GM19455 (cell line): ENCODE measurements around the gene LTBP2.

Source experiments
- ATAC-seq: cut with Tn5 transposase; IDR thresholded peaks from one replicate; pipeline ENCODE4 v1.9.1; 2021; ENCODE audit not compliant: unreplicated experiment

Gene LTBP2

DNA sequence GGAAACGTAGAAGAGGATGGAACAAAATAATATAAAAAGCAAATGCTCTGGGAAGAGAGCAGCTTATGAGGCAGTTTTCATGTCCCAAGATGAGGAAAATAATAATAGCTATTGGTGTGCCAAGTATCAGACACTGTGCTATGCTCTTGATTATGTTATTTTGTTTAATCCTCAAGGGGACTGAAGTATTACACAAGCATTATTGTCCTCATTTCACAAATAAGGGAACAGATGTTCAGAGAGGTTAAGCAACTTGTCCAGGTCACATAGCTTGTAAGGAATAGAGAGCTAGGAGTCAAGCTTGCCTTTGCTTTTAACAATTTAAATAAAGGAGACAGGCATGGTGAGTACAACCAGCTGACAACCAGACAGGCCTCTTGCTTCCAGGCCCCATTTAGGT is 26.9 kb upstream of the LTBP2 start:
- ATAC-seq: no peak

DNA sequence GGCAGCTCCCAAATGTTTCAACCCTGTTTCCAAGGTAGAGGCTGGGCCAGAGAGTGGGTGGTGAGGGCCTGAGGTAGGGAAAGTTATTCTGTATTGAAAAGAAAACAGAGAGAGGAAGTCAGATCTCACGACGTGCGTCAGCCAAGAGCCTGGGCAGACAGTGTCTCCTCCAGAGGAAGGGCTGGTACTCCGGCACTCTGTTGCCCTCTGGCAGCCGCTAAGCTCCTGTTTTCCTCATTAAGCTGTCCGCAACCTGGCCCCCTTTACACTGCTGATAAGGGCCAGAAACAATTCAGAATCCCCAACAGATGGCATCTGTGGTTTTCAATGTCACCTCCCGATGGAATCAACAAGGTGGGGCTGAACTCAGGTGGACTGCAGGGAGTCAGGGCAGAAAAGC is 26.0 kb upstream of the LTBP2 start:
- no peak for ATAC-seq

DNA sequence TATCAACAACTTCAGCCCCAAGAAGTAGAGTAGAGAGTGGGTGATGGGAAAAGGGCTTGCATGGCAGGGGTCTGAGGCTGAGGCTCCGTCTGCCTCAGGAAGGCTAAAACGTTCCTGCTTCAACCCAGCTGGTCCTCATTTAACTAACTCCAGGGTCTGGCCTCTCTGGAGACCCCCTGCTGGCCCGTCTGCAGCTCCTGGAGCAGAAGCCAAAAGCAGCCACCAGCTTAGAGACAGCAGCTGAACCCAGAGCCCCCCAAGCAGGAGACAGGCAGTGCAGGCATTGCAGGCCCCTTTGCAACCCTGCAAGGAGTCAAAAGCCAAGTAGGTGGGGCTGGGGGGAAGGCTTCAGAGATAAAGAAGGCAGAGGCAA is 25.1 kb upstream of the LTBP2 start:
- no peak for ATAC-seq

DNA sequence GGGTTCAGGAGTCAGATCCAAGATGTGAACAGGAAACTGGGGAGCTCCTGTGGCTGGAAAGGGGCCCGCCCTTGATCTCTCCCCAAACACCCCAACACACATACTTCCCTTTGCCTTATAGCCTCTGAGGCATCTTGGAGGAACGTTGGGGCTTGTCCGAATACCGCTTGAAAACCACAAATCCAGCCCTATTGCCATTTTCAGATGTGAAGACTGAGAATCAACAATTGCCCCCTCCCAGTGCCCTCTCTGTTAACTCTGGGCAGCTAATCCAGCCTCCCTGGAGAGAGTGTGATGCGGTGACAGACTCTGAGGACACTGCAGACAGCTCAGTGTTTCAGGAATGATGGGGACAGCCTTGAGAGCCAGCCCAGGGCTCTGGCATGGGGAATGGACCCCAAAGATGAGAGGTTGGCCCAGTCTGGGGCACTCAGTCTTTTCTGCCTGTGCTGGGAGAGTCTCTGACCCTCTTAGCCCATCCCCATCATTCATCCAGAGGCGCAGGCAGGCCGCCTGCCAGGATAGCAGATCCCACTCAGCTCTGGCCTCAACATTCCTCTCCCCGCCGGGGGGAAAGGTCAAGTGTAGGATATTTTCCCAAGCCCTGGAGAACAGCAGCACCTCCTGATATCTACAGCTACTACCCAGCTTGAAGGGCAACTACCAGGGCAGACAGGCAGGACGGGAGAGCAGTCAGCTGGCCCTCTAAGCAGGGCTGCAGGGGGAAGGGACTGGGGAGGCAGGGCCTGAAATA is 24.6 kb upstream of the LTBP2 start:
- no peak for ATAC-seq

GRCh38 chr14:74635847-74636246 is 23.8 kb upstream of the LTBP2 start:
- ATAC-seq: no peak

GRCh38 chr14:74634964-74635363 is 22.9 kb upstream of the LTBP2 start:
- ATAC-seq: no peak

GRCh38 chr14:74634481-74634880 is 22.4 kb upstream of the LTBP2 start:
- ATAC-seq: no peak

GRCh38 chr14:74630881-74631690 is 19.0 kb upstream of the LTBP2 start:
- no peak for ATAC-seq

- ATAC-seq: no peak
Measured at GRCh38 chr14:74628418-74628817, 16.4 kb upstream of the LTBP2 start.

DNA sequence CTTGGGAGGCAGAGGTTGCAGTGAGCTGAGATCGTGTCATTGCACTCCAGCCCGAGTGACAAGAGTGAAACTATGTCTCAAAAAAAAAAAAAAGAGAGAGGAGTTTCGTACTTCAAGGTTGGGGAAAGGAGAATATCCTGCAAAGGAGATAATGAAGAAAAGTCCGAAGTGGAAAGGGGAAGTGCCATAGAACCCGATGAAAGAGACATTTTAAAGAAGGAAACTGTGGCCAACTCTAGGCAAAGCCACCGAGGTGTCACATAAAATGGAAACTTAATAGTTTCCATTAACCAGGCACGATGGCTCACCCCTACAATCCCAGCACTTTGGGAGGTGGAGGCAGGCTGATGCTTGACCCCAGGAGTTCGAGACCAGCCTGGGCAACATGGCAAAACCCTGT is 15.0 kb upstream of the LTBP2 start:
- no peak for ATAC-seq

- ATAC-seq: no peak
Measured at GRCh38 chr14:74622257-74622656, 10.2 kb upstream of the LTBP2 start.

GRCh38 chr14:74621556-74621955 is 9.5 kb upstream of the LTBP2 start:
- ATAC-seq: no peak

- no peak for ATAC-seq
Measured at GRCh38 chr14:74620923-74621322, 8.9 kb upstream of the LTBP2 start.

- ATAC-seq: no peak
Measured at GRCh38 chr14:74620497-74620921, 8.5 kb upstream of the LTBP2 start.

DNA sequence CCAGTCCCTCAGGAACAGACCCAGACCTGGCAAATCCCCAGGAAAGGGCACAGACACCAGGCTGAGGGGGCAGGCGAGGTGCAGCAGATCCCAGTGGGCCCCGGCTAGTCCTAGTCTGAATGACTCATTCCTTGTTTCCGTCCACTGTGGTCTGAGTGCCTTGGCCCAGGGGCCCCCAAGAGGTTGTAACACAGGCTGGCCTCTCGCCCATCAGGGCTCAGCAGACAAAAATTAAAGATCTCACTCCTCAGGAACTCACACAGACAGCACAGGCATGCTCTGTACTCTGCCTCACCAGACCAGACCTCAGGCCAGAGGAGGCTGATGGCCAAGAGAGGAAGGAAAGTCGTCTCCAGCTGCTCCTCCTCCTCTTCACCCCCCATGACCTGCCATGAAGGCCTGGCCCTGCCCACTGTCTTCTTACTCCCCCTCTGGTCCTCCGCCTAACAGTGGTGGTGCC is 7.7 kb upstream of the LTBP2 start:
- no peak for ATAC-seq

- ATAC-seq: no peak
Measured at GRCh38 chr14:74618078-74618952, 6.3 kb upstream of the LTBP2 start.

DNA sequence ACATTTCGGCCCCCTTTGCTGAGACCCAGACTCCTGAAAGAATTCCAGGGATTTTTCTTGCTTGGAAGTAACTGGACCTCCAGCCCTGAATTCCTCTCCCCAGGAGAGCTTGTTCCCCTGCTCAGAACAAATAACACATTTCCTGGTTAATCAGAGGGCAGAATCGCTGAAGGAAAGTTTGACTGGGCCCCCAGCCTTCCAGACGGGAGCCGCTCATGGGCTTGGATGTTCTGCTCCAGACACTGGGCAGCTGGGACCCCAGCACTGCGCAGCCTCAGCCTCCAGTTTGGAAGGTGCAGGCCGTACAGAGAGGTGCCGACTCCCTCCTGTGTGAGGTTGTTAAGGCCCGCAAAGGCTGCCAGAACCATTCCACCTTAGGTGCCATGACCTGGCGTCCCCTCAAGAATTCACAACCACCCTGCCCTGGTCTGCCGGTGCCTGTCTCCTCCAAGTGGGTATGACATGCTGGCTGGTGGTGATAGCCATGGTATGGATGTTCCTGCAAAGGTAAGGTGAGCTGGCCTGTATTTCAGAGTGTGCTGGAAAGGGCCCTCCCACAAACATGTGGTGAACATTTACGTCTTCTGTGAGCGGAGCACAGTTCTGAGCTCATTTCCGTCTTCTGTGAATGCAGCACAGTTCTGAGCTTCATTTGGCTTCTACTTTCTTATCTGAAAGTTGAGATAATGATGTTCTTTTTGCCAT is 5.1 kb upstream of the LTBP2 start:
- no peak for ATAC-seq

DNA sequence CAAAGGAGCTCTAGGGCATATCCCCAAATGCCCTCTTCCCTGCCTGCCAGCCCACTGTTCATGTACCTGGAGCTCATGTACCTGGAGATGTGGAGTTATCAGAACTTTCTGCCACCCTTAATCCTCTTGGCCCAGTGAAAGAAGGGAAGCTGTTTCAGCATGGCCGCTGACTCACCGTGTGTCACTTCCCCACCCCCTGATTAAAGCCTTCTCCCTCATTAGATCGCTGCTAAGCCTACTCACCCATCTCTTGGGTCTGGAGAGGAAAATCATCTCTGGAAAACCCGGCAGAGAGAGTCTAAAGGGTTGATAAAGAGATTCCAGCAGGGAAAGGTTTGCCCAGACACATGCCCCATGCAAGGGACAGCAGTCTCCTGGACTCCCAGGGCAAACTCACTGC is 4.5 kb upstream of the LTBP2 start:
- ATAC-seq: no peak

DNA sequence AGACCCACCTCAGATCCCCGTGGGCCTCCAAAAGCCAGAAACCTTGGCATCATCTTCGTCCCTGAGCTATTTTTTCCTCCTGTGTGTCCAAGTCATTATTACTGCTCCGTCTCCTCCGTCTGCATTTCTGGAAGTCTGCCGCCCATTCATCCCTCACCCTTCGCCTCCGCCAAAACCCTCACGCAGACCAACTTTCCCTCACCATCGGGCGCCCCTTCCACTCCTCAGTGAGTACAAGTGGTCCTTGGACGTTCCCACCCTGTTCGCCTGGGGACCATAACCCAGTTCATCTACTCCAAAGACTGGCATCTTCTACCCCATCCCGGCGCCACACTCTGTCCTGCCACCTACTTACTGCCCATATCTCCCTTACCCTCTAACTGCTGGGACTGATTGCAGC is 3.7 kb upstream of the LTBP2 start:
- no peak for ATAC-seq

DNA sequence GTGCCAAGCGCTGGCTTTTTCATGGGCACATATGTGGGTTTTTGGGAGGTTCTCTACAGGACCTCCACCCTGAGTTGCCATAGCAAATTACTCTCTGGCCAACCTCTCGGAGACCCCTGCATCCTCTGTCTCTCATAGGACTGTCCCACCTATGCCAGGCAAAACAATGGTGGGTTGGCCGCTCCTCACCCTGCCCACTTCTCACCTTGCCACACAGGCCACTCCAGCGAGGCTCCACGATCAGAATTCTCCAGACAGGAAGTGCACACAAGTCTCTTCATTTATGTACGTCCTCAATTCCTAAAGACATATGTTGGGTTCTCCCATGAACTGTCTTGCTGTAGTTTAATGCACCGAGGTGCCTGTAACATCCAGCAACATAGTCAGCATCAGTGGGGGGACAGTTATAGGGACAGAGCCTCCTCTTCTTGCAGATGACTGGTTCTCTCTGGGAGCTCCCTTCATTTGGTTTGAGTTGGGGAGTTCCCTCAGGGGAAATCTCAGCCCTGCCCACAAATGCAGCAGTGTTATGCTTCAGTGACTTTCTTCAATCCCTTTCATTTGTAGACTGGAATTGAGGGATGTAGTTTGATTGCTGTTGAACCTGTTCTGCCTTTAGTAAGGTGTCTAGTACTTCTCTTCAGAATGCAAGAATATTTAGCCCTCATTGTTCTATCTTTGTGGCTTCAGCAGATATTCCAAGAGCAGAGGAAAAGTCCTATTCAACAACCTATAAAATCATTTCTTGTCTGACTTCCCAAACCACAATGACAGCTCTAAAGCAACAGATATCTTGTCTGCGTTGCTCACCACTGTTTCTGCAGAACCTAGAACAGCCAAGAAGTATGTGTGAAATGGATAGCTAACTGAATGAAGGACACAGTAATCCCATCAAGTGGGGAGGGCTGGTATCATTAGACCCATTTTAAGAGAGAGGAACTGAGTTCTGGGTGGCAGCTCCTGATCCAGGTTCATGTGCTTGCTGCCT is 2.8 kb upstream of the LTBP2 start:
- ATAC-seq: no peak
